Measurements from ENCODE around the gene TKFC. TPM values are rescaled to one million over a fixed set of nuclear protein-coding genes. Genes with fewer than 3 reads are reported as not detected.

The TKFC gene
- total and polyA plus RNA-seq, 9 of the 15 experiments (the other 6 are each of a cell fraction or from before 2014, with no cell fraction given) = 2.0 to 61.7 (median 28.5) TPM

DNA sequence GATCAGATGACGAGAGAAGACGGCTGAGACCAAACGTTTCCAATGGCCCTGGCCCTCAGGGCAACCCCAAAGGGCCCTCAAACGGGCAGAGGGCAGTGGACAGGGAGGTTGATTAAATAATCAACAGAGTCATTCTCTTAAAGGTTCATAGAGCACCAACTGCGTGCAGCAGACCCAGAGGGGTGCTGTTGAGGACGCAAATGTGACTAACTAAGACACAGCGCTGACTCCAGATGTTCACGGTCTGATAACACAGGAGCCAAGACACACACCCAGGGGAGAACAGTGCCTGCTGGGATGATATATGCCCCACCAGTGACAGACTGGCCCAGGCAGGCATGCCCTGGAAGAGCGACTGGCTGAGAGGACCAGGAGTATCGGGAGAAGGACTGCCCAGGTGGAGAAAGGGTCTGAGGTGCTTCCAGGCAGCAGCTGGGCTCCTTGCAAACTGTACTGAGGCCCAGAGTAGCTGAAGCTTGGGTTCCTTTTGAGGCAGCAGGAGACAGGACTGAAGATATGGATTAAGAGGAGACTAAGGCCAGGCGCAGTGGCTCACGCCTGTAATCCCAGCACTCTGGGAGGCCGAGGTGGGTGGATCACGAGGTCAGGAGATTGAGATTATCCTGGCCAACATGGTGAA is 45.6 kb upstream of the TKFC start (continued):
- TF ChIP-seq KAT7 (CRISPR knock-in tag; IDR thresholded peaks at IDR 0.05; ENCODE audit: borderline replicate concordance) (0 out of 2 replicates have a peak, but pooled peaks have one; percentile 49), ELF1 (tag; IDR thresholded peaks at IDR 0.05) (no peak), ZKSCAN1 (IDR thresholded peaks at IDR 0.05; ENCODE audit: low read depth, low read length) (peak; percentile 76), MAFG (tag; conservative IDR thresholded peaks at IDR 0.05) (0 out of 2 replicates have a peak, but pooled peaks have one; percentile 37), ZNF311 (CRISPR knock-in tag; IDR thresholded peaks at IDR 0.05) (no peak), CBFA2T3 (IDR thresholded peaks at IDR 0.05) (peak; percentile 98), NR4A1 (CRISPR knock-in tag; IDR thresholded peaks at IDR 0.05) (peak; percentile 11; the same call in 1 of the 2 replicates), NR4A1 (tag; IDR thresholded peaks at IDR 0.05) (no peak; the same call in 1 of the 2 replicates), TRIM24 (IDR thresholded peaks at IDR 0.05) (peak; percentile 69 to 88; a peak in 3 of 4 replicates), NCOA2 (IDR thresholded peaks at IDR 0.05; ENCODE audit: partially characterized antibody in 2 of 2) (no peak), CREM (IDR thresholded peaks at IDR 0.05; ENCODE audit: low read depth) (peak; percentile 86), GATAD2B (IDR thresholded peaks at IDR 0.05; ENCODE audit: borderline replicate concordance) (0 out of 2 replicates have a peak, but pooled peaks have one; percentile 59), SREBF2 (CRISPR knock-in tag; IDR thresholded peaks at IDR 0.05) (no peak), MEIS2 (IDR thresholded peaks at IDR 0.05; ENCODE audit: partially characterized antibody) (peak; percentile 99), HDAC2 (IDR thresholded peaks at IDR 0.05) (peak; percentile 78; the same call in 1 of the 2 replicates), ZNF134 (CRISPR knock-in tag; conservative IDR thresholded peaks at IDR 0.05) (0 out of 2 replicates have a peak, but pooled peaks have one; percentile 40), ARID1B (IDR thresholded peaks at IDR 0.05) (peak; percentile 98), ZEB2 (IDR thresholded peaks at IDR 0.05) (no peak; the same call in 1 of the 2 replicates), FOXM1 (IDR thresholded peaks at IDR 0.05; ENCODE audit: low read depth) (peak; percentile 83), FOXM1 (CRISPR knock-in tag; IDR thresholded peaks at IDR 0.05; ENCODE audit: low read depth) (no peak)
- TF ChIP-seq, protein P1, sequence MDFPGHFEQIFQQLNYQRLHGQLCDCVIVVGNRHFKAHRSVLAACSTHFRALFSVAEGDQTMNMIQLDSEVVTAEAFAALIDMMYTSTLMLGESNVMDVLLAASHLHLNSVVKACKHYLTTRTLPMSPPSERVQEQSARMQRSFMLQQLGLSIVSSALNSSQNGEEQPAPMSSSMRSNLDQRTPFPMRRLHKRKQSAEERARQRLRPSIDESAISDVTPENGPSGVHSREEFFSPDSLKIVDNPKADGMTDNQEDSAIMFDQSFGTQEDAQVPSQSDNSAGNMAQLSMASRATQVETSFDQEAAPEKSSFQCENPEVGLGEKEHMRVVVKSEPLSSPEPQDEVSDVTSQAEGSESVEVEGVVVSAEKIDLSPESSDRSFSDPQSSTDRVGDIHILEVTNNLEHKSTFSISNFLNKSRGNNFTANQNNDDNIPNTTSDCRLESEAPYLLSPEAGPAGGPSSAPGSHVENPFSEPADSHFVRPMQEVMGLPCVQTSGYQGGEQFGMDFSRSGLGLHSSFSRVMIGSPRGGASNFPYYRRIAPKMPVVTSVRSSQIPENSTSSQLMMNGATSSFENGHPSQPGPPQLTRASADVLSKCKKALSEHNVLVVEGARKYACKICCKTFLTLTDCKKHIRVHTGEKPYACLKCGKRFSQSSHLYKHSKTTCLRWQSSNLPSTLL (IDR thresholded peaks at IDR 0.05) = no peak
- TF ChIP-seq, protein P2, sequence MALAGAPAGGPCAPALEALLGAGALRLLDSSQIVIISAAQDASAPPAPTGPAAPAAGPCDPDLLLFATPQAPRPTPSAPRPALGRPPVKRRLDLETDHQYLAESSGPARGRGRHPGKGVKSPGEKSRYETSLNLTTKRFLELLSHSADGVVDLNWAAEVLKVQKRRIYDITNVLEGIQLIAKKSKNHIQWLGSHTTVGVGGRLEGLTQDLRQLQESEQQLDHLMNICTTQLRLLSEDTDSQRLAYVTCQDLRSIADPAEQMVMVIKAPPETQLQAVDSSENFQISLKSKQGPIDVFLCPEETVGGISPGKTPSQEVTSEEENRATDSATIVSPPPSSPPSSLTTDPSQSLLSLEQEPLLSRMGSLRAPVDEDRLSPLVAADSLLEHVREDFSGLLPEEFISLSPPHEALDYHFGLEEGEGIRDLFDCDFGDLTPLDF (CRISPR knock-in tag; IDR thresholded peaks at IDR 0.05) = 0 out of 2 replicates have a peak, but pooled peaks have one; percentile 37
- TF ChIP-seq, protein P3, sequence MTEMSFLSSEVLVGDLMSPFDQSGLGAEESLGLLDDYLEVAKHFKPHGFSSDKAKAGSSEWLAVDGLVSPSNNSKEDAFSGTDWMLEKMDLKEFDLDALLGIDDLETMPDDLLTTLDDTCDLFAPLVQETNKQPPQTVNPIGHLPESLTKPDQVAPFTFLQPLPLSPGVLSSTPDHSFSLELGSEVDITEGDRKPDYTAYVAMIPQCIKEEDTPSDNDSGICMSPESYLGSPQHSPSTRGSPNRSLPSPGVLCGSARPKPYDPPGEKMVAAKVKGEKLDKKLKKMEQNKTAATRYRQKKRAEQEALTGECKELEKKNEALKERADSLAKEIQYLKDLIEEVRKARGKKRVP (CRISPR knock-in tag; IDR thresholded peaks at IDR 0.05) = peak; percentile 21; the same call in 1 of the 2 replicates
- TF ChIP-seq, protein P4, sequence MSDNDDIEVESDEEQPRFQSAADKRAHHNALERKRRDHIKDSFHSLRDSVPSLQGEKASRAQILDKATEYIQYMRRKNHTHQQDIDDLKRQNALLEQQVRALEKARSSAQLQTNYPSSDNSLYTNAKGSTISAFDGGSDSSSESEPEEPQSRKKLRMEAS (CRISPR knock-in tag; IDR thresholded peaks at IDR 0.05) = peak; percentile 73
- TF ChIP-seq, protein P5, sequence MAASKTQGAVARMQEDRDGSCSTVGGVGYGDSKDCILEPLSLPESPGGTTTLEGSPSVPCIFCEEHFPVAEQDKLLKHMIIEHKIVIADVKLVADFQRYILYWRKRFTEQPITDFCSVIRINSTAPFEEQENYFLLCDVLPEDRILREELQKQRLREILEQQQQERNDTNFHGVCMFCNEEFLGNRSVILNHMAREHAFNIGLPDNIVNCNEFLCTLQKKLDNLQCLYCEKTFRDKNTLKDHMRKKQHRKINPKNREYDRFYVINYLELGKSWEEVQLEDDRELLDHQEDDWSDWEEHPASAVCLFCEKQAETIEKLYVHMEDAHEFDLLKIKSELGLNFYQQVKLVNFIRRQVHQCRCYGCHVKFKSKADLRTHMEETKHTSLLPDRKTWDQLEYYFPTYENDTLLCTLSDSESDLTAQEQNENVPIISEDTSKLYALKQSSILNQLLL (CRISPR knock-in tag; IDR thresholded peaks at IDR 0.05; ENCODE audit: borderline replicate concordance) = no peak

Measured in K562 (cell line).